Inferior parietal cortex (tissue), 1 donor: ENCODE data around the gene ROMO1.
"Not testable (repeated sequence)": the region's sequence is repeated elsewhere in the genome, so short reads cannot be mapped to it uniquely, and the experiment has no call there.

Source experiments
- DNase-seq: peaks from one replicate; pipeline ENCODE4 v3.0.0-alpha.2; 2016; ENCODE audit errors: extremely low spot score

The ROMO1 gene

GRCh38 chr20:35680452-35681183, 18.6 kb upstream of the ROMO1 start:
- no peak for DNase-seq

GRCh38 chr20:35681960-35682359, 17.2 kb upstream of the ROMO1 start:
- no peak for DNase-seq

DNA sequence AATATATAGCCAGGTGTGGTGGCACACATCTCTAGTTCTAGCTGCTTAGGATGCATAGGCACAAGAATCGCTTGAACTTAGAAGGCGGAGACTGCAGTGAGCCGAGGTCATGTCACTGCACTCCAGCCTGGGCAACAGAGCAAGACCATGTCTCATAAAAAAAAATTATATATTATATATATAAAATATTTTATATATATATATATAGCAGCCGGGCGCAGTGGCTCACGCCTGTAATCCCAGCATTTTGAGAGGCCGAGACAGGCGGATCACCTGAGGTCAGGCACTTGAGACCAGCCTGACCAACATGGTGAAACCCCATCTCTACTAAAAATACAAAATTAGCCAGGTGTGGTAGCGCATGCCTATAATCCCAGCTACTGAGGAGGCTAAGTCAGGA, 13.8 kb upstream of the ROMO1 start:
- not testable (repeated sequence) for DNase-seq

GRCh38 chr20:35686872-35687271, 12.3 kb upstream of the ROMO1 start:
- DNase-seq: not testable (repeated sequence)

- DNase-seq: no peak
Measured at GRCh38 chr20:35690265-35690664, 8.9 kb upstream of the ROMO1 start.

DNA sequence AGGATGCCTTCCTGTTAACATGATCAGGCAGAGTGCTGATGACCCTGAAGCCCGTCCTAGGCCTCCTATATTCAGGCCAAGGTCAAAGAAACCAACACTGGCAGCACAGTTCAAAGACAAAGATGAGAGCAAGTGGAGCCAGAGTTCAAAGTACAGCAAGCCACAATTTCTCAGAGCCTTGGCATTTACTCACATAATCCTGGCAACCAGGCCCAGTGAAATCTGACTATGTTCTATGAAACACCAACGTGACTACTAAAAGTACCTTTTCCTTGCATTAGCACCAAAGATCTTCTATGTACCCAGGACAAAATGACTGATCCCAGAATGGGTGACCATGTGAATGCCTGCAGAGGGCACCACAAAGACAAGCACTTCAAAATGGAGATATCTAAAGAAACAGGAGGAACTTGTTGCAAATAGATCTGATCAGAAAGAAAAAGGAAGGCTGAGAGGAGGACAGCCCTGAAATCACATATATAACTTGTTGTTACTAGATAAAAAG, 3.9 kb upstream of the ROMO1 start:
- DNase-seq: no peak

DNA sequence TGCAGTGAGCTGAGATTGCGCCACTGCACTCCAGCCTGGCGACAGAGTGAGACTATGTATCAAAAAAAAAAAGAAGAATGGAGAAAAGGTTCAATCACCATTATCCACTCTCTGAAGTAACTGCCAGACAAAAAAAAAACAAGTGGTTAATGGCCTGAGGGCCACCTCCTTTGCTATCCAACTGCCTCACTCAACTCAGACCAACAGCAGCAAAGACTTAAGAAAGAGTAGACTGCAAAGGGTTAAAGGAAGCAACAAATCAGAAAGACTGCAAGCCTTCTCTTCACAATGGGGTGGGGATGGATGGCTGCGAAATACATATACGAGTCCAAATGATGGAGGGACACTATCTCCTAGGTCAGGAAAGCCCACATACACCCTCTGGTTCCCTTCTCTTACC, 3.2 kb upstream of the ROMO1 start:
- DNase-seq: no peak

DNA sequence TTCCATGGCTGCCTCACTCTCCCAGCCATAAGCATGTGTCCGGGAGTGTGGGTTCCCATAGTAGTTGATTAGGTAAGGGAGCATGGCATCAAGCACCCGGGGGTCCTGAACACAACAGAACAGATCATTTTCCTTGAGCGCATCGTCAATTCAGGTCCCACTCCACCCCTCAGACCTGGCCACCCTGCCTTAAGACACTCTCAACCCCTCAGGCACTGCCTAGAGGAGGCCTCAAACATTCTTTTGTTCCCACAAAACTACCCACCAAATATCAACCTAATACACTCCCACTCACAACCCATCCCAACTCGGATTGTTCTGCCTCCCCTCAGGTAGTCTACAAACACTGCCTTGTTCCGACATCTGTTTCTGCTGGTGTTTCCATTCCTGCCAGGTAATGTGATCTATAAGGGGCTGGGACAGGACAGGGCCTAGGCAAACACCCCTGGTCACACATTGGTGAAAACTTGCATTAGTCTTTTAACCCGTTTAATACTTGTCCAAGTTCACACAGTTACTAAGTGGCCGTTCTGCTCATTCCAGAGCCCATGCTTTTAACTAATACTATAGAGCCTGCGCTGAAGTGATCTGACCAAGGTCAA, 1.4 kb upstream of the ROMO1 start:
- no peak for DNase-seq

GRCh38 chr20:35698298-35699126, 693 bp upstream of the ROMO1 start:
- no peak for DNase-seq

DNA sequence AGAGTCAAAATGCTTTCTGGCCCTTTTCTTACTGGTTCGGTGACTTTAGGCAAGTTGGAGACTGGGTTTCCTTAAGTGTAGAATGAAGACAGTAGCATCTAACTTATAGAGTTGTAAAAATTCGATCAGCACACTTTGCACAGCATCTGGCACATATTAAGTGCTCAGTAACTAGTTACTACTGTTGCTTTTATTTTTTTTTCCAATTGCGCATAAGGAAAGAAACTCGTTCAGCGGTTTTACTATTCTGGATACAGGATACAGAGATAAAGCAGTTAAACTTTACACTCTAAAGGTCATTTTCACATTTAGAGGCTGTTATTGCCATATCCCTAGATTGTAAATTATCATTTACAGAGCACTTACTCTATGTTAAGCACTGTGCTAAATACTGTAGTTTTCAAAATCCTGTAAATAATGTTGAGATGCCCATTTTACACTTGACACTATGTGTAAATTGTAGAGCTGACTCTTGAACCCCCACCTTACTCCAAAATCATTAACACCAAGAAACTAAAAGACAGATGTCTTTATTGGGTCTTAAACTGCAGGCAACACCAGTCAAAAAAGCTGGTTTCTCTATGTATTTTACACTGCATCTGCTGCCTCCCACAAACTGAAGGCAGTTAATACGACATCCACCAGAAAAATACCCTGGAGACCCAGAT, 886 bp downstream of the ROMO1 start:
- no peak for DNase-seq

DNA sequence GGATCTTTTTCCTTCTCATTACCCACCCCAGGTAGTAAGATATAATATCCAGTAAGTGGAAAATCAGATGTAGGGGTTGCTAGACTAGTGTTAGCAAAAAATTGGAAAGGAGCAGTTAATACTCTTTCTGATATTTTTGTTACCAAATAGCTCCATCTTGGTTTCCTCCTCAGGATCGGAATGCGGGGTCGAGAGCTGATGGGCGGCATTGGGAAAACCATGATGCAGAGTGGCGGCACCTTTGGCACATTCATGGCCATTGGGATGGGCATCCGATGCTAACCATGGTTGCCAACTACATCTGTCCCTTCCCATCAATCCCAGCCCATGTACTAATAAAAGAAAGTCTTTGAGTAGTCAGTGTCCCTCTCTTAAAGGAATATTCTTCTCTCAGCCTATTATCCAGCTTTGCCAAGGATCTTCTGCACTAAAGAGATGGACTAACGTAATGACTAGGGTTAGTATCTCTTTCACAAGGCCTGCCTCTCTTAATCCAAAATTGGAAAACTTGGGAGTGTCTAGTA, 1.5 kb downstream of the ROMO1 start:
- DNase-seq: no peak

- no peak for DNase-seq
Measured at GRCh38 chr20:35702051-35702823, 3.0 kb downstream of the ROMO1 start.

GRCh38 chr20:35702824-35703695, 3.9 kb downstream of the ROMO1 start:
- no peak for DNase-seq

GRCh38 chr20:35704514-35705261, 5.5 kb downstream of the ROMO1 start:
- no peak for DNase-seq

- DNase-seq: not testable (repeated sequence)
Measured at GRCh38 chr20:35705894-35706293, 6.7 kb downstream of the ROMO1 start.

GRCh38 chr20:35706591-35707529, 7.7 kb downstream of the ROMO1 start:
- DNase-seq: not testable (repeated sequence)

DNA sequence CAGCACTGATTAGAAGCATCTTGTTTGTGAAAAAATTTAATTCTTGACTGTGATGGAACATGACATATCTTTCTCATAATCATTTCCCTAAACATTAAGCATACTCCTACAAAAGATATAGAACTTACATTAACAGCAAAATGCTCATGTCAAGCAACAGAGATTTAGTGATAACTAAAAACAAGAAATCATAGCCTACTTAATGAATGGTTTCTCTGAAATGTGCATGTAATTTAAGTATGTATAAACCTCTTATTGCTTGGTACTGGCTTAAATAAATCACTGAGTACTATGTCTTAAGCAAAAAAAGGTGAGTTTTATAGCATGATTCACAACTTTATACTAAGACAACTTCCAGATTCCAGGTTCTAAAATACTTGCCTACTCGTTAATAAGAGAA, 9.3 kb downstream of the ROMO1 start:
- DNase-seq: no peak

GRCh38 chr20:35709259-35709658, 10.1 kb downstream of the ROMO1 start:
- DNase-seq: no peak
